K562 (cell line): ENCODE results near the gene PHYH. TPM values are rescaled to one million over a fixed set of nuclear protein-coding genes. Genes with fewer than 3 reads are reported as not detected.
A peak's percentile ranks its signal among the peaks of the same experiment; 100 is the strongest.

Experiments
- CBFA2T2 ChIP-seq: fragments of 450-650 bp; conservative IDR thresholded peaks from 2 replicates; pipeline ENCODE4 v1.6.1; 2017; ENCODE audit warnings: mild to moderate bottlenecking
- CBFA2T3 ChIP-seq: fragments of 450-650 bp; IDR thresholded peaks from 2 replicates; pipeline ENCODE4 v1.6.1; 2017
- HDAC1 ChIP-seq, 2 experiments: fragments of 450-650 bp; IDR thresholded peaks; 2 replicates each; pipeline ENCODE4 v1.6.1; 2016 to 2017; ENCODE audit warnings: inconsistent platforms in 1 of 2, mild to moderate bottlenecking in 1 of 2, moderate library complexity in 1 of 2
- MYNN ChIP-seq, 2 experiments: sonication (generic); formaldehyde crosslinking in 1 of 2; IDR thresholded peaks; 2 replicates each; pipeline versions ENCODE4 v1.5.0 to v1.6.1; 2016 to 2020; ENCODE audit warnings: antibody characterized with exemption in 1 of 2, missing genetic modification reagents in 1 of 2
- NR4A1 ChIP-seq, 2 experiments: fragments of 250-450 bp in 1 of 2; fragments of 450-650 bp in 1 of 2; sonication (Bioruptor Pico) in 1 of 2; IDR thresholded peaks; 2 replicates each; pipeline versions ENCODE4 v1.4.0 to v1.6.1; 2016 to 2020; ENCODE audit warnings: mild to moderate bottlenecking in 2 of 2, missing compliant biosample characterization in 1 of 2, missing genetic modification characterization in 1 of 2, moderate library complexity in 1 of 2
- PHB2 ChIP-seq: fragments of 450-650 bp; IDR thresholded peaks from 2 replicates; pipeline ENCODE4 v1.6.1; 2017; ENCODE audit warnings: low read depth
- REST ChIP-seq, 2 experiments: fragments of 450-650 bp; formaldehyde crosslinking in 1 of 2; IDR thresholded peaks; 2 replicates each; pipeline versions ENCODE4 v1.4.0 to v1.6.1; 2014 to 2020; ENCODE audit warnings: mild to moderate bottlenecking in 2 of 2, borderline replicate concordance in 1 of 2, low read depth in 1 of 2
- ZC3H4 ChIP-seq: sonication (generic); formaldehyde crosslinking; IDR thresholded peaks from 2 replicates; pipeline ENCODE4 v1.9.0; 2021; ENCODE audit warnings: missing genetic modification reagents, borderline replicate concordance
- polyA plus RNA-seq, 8 experiments: library from polyadenylated mRNA; depleted of rRNA in 4 of 8; stranded (reverse) in 5 of 8; unstranded in 3 of 8; fragments of >200 nt; fragmentation: Nextera tagmentation in 2 of 8; fragmentation: Illumina TruSeq in 1 of 8; extraction: Ambion mirVana in 2 of 8; extraction: Trizol in 1 of 8; gene quantifications; 2 replicates each; pipeline versions ENCODE4 v1.2.1 to v1.2.3, GENCODE V29; 2011 to 2014; ENCODE audit warnings: inconsistent platforms in 1 of 8, missing spikeins in 1 of 8
- total RNA-seq, 7 experiments: library from RNA; depleted of rRNA in 6 of 7; stranded (reverse); fragments of >200 nt in 6 of 7; fragmentation: Illumina TruSeq in 2 of 7; extraction: Trizol in 2 of 7; gene quantifications; 2 replicates each; pipeline versions ENCODE4 v1.2.1 to v1.2.3, GENCODE V29; 2011 to 2021; ENCODE audit warnings: low replicate concordance in 1 of 7

The PHYH gene
- total and polyA plus RNA-seq, 9 of the 15 experiments (the other 6 are each of a cell fraction or from before 2014, with no cell fraction given) = 3.8 to 6.9 (median 5.7) TPM

DNA sequence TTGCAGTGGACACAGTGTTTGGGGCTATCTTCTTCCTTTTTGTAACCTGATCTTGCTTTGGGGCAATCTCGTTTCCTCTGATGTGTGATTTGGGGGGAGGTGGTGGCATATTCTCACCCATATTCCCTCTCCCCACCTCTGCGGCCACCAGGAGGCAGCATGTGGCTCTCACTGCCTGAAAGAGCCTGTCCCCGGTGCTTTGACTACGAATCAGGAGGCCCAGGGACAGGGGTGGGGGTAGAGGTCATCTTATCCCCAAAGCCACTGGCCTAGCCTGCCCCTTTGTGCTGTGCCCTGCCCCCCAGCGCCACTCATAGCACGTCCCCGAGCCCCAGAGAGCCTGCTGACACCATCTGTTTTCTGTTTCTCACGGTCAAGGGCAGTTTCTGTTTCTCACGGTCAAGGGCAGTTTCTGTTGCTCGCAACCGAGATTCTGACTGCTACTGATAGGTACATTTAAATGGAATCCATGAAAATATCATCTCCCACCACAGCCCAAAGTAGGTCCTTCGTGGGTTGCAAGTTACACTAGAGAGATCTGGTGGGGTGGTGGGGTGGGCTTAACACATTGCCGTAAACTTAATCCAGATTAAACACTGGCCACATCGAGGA, 28.2 kb downstream of the PHYH start (continued):
- TF ChIP-seq REST (IDR thresholded peaks at IDR 0.05; ENCODE audit: borderline replicate concordance) (peak; percentile 65; the same call in 1 of the 2 replicates), REST (CRISPR knock-in tag; IDR thresholded peaks at IDR 0.05; ENCODE audit: low read depth) (no peak), ZC3H4 (CRISPR knock-in tag) (no peak), PHB2 (no peak), CBFA2T2 (peak; percentile 43; the same call in 1 of the 2 replicates), MYNN (IDR thresholded peaks at IDR 0.05) (0 out of 2 replicates have a peak, but pooled peaks have one; percentile 33), MYNN (CRISPR knock-in tag; IDR thresholded peaks at IDR 0.05) (no peak), HDAC1 (IDR thresholded peaks at IDR 0.05) (peak in 1 of 2 experiments; percentile 44; a peak in 1 of 4 replicates), CBFA2T3 (peak; percentile 69), NR4A1 (CRISPR knock-in tag; IDR thresholded peaks at IDR 0.05) (no peak), NR4A1 (tag; IDR thresholded peaks at IDR 0.05) (peak; percentile 48; the same call in 1 of the 2 replicates)
